ENCODE measurements around the gene ARVCF. TPM values are rescaled to one million over a fixed set of nuclear protein-coding genes. Genes with fewer than 3 reads are reported as not detected.

The ARVCF gene
- total and polyA plus RNA-seq, 8 donors: 18.2 to 40.3 (median 24.4) TPM

DNA sequence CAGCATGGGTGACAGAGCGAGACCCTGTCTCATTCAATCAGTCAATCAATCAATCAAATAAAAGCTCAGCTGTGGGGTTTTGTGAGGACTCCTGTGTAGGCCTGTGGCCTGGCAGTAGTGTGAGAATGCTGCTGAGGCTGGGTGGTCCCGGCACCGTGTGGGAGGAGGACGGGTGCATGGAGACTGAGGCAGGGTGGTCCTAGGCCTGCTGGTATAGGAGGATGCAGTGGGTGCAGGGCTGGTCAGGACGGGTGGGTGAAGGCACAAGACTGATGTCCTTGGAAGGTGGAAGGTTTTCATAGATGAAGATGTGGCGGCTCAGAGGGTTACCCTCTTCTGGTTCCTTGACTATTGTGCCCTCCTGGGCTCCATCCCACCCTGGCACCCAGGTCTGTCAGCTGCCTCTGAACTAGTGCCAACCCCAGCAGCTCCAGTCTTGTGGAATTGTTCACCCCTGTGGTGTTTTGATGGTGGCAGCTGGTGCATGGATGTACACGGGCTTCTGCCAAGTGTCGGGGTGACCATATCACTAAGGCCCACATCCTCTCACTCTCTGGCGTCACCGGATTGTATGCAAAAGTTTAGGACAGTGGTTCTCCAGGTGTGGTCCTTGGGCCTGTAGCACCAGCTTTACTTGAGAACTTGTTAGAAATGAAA lies 28.0 kb upstream of the ARVCF start:
- intact Hi-C loops (cut with DNase I): no loop called here
- H3K4me1 ChIP-seq: no peaks in the 10 kb centered on the region
- peaks cover 0 to 98% of the 10 kb centered on the region in 2 donors for H3K36me3 ChIP-seq
- no peak for DNase-seq
- no peak overlapping the region for H3K27ac ChIP-seq
- peaks cover 0 to 12% of the 10 kb centered on the region in 2 donors for H3K9me3 ChIP-seq
- no peak for ATAC-seq
- TF ChIP-seq, protein P1, sequence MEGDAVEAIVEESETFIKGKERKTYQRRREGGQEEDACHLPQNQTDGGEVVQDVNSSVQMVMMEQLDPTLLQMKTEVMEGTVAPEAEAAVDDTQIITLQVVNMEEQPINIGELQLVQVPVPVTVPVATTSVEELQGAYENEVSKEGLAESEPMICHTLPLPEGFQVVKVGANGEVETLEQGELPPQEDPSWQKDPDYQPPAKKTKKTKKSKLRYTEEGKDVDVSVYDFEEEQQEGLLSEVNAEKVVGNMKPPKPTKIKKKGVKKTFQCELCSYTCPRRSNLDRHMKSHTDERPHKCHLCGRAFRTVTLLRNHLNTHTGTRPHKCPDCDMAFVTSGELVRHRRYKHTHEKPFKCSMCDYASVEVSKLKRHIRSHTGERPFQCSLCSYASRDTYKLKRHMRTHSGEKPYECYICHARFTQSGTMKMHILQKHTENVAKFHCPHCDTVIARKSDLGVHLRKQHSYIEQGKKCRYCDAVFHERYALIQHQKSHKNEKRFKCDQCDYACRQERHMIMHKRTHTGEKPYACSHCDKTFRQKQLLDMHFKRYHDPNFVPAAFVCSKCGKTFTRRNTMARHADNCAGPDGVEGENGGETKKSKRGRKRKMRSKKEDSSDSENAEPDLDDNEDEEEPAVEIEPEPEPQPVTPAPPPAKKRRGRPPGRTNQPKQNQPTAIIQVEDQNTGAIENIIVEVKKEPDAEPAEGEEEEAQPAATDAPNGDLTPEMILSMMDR (IDR thresholded peaks at IDR 0.05): no peak
- H3K4me3 ChIP-seq: no peak overlapping the region
- no peaks in the 10 kb centered on the region for H3K27me3 ChIP-seq

DNA sequence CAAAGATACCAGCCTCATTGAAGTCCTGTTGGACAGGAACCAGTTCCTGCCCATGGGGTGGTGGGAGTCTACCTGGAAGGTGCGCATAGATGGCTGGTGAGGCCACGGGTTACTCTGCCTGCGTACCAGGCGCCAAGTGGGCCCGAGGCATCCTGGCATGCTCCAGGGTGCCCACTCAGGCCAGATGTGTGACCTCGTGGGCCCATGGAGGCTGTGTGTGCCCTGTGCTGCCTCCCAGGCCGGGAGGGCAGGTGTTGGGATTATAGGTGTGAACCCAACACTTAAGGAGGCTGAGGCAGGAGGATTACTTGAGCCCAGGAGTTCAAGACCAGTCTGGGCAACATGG lies 27.3 kb upstream of the ARVCF start:
- intact Hi-C loops (cut with DNase I): no loop called here
- peaks cover 0 to 12% of the 10 kb centered on the region in 2 donors for H3K9me3 ChIP-seq
- H3K27ac ChIP-seq: no peak overlapping the region
- H3K27me3 ChIP-seq: no peaks in the 10 kb centered on the region
- TF ChIP-seq, protein P1 (IDR thresholded peaks at IDR 0.05): no peak
- H3K4me1 ChIP-seq: no peaks in the 10 kb centered on the region
- H3K36me3 ChIP-seq: peaks cover 0 to 99% of the 10 kb centered on the region in 2 donors
- H3K4me3 ChIP-seq: no peak overlapping the region
- no peak for ATAC-seq
- no peak for DNase-seq

DNA sequence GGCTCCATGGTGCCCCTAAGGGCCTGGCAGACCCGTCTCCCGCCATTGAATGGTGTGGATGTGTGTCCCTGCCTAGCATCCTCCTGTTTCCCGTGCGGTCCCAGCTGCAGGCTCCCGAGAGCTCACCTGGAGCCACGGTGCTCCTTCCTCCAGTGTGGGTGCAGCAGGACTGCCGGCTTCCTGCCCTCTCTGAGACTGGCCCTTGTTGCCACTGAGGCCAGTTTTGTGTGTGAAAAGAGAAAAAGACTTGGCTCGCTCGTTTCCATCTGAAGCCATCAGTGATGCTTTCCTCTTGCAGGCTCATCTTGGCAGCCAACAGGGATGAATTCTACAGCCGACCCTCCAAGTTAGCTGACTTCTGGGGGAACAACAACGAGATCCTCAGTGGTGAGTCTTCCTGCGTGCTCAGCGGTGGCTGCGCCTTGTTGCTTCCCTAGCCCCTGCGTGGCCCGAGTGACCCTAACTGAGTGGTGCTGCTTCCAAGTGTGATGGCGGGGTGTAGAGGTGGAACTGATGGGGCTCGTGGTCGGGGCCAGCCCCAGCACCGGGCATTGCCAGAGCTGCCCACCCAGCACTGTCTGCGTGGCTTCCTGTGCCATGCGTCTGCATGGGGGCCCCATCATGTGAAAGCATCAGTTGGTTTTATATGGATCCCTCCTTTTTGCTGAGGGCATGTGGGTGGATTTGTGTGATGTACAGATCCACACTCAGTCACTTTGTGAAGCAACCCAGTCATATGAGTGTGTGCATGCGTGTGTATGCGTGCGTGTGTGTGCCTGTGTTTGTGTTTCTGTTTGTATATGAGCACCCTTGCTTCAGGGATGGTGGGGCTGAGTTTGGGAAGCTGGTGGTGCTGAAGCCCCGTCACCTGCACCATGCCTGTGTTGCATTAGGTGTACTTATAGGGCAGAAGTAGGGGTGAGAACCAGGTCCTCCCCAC lies 26.7 kb upstream of the ARVCF start:
- Histone ChIP-seq H3K27me3 (no peaks in the 10 kb centered on the region), H3K27ac (no peak overlapping the region), H3K36me3 (peaks cover 0 to 99% of the 10 kb centered on the region in 2 donors), H3K9me3 (peaks cover 0 to 11% of the 10 kb centered on the region in 2 donors), H3K4me1 (no peaks in the 10 kb centered on the region), H3K4me3 (no peak overlapping the region)
- no peak for DNase-seq
- intact Hi-C loops (cut with DNase I): no loop called here
- TF ChIP-seq, protein P1 (IDR thresholded peaks at IDR 0.05): no peak
- no peak for ATAC-seq

DNA sequence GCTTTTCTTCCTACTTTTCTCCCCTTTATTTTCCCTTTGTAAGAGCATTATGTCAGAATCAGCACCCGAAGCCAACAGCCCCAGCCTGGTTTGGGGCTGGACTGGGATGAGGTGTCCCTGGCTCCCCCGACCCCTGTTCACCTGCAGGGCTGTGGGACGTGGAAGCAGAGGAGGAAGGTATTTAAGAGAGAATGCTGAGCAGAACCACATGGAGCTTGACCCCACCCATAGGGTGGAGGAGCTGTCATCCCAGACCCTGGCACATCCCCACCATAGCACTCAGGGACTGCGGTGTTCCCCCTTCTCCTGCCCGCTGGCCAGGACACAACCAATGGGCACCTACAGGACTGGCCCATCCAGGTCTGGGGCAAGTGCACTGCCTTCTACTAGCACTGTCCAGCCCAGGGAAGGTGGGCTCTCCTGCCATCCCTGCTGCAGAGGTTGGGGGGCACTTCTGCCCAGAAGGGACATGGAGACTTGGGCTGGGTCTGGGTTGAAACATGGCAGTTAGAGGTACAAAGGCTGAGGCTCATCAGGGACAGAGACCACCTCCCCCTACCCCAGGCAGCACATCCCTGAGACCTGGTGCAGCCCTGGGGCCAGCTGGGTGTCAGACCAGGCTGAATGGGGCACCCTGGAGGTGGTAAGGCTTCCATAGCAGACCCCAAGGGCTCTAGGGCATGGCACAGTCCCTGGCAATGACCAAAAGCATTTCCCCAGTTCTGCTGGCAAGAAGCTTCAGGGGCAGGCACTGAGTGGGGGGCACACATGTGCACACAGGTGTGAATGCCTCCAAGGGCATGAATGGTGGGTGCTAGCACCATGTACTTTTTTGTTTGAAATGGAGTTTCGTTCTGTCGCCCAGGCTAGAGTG lies 23.9 kb upstream of the ARVCF start:
- Histone ChIP-seq H3K4me3 (no peak overlapping the region), H3K27me3 (no peaks in the 10 kb centered on the region), H3K9me3 (no peaks in the 10 kb centered on the region), H3K27ac (no peak overlapping the region), H3K4me1 (no peaks in the 10 kb centered on the region), H3K36me3 (peaks cover 0 to 93% of the 10 kb centered on the region in 2 donors)
- ATAC-seq: no peak
- intact Hi-C loops (cut with DNase I): no loop called here
- TF ChIP-seq, protein P1 (IDR thresholded peaks at IDR 0.05): no peak
- DNase-seq: no peak
